Stimulated activated CD4-positive, alpha-beta T cell treated with anti-CD3 and anti-CD28 coated beads, Interleukin-15, amount 100 ng/mL, for 48 hours (primary cell): ENCODE measurements around the gene ANKS1B.

Source experiments
- DNase-seq, 2 donors: peaks; one replicate each; pipeline ENCODE4 v3.0.0-alpha.2; 2020; ENCODE audit warnings: low read depth in 2 of 2

Gene ANKS1B

DNA sequence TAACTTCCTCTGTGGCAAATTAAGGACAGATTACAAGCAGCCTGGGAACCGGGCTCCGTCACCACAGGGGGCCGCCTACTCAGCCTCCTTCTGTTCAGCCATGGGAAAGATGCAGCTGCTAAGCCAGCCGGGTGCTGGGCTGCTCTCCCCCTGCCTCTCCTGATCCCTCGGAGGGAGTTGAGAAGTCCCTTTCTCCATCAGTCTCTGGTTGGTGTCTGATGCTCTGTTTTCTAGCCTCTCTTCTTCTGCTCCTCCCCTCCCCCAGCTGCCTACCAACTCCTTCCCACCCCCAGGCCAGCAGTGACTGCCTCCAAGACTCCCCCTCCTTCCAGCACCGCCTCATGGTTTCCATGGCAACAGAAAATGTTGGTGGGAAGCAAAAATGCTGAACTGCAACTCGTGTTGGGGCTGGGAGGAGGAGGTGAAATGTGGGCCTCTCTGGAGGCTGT is 853.0 kb downstream of the ANKS1B start:
- DNase-seq = no peak

DNA sequence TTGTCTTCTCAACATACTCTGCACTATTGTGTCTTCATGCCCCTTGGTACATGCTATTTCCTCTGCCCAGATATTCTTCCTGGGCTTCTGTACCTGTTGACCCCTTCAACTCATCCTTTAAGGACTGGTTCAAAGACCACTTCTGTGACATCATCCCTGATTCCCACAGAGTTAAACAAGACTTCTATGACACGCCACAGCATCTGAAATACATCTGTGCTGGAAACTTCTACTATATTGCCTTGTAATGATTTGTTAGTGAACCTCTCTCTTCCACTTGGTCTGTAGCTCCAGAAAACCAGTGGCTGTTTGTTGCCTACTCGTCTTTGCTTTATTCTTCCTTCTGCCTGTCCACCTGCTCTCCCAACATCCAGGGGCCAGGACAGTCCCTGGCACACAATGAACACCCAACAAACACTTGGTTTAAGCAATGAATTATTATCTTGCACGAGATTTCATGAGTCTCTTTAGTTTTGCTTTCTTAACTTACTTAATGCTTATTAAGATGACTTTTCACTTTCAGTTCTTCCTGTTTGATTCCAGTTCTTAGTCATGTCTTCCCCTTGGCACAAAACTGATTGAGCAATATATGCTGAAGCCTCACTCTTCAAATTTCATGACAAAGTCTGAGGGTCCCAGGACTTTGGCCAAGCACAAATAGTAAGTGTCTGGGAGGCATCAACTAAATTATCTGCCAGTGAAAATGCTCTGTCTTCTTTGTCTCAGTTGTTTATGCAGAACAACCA is 853.8 kb downstream of the ANKS1B start:
- no peak for DNase-seq

DNA sequence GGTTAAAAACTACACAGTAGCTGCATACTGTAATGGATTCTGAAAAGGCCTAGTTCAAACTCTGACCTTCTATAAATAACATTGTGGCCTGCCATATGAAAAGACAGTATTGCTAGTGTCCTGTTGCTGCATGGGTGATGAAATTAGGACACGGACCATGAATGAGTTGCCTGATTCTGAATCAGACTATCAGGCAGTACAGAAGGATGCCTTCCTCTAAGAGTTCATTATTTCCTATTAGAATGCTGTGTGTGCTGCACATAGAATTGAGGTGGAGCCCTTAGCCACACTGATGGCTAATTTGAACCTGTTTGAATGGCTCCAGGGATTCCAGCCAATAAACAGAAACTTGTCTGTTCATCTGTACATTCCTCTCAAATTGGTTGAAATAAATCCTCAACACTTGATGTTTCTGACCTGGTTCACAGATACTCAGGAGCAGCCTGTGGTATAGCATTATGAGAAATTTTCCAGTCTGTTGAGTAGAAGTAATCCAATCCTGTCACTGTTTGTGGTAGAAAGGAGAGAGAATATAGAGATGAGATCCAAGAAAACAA is 856.4 kb downstream of the ANKS1B start:
- no peak for DNase-seq

DNA sequence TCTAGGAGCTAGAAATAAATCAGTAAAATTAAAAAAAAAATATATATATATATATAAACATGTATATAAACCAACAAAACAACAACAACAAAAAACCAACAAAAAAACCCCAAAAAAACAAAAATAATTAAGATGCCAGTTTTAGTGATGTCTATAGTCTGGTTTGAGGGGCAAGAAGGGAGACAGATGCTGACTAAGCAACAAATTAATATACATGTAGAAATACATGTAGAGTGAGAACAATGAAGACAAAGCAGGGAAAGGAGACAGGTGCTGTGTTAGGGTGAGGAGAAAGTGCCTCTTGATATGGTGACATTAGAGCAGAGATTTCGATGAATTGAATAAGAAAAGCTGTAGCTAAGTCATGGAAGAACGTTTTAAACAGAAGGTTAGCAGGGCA is 861.8 kb downstream of the ANKS1B start:
- DNase-seq = no peak

DNA sequence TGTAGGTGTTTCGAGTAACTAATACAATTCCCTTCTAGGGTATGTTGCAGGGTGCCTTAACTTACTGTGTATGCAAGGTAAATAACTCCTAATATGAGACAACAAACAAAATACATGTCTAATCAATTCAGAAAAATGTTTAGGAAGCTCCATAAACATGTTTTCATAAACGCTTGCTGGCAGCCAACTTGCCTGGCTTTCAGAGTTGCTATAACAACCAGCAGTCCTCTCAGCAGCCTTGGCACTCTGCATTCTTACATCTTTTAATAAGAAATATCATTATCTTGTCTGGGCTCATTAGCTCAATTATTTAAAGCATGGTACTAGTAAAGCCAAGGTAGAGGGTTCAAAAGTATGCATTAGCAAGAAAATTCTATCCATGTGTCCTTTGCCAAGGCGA is 862.2 kb downstream of the ANKS1B start:
- no peak for DNase-seq

DNA sequence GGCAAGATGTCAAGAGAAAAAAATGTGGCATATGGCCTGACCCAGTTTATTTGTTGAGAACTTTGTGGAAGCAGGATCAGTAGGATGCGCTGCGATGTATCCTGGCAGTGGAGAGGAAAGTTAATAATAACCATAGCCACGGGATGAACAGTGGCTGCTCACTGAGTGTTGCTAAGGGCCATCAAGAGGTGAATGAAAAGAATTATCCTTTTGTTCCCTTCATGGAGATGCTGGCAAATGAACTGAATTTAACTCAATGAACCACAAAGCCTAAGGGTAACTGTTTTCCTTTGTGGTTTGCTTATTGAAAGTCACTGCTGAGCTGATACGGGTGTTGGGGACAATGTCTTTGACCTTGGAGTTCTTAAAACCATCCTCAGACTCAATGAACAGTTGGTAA is 863.2 kb downstream of the ANKS1B start:
- DNase-seq = no peak

DNA sequence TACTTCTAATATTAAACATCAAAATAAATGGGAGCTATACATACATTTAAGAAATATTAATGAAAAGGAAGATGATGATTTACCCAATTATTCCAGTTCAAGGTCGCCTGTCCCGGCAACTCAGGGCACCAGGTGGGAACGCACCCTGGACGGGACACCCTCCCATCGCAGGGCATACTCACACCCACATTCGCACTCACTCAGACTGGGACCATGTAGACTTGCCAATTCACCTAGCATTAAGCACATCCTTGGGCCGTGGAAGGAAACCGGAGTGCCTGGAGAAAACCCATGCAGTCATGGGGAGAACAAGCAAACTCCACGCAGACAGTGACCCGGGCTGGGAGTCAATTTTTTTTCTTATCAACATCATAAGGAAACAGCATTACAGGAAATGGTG is 864.8 kb downstream of the ANKS1B start:
- DNase-seq = no peak

DNA sequence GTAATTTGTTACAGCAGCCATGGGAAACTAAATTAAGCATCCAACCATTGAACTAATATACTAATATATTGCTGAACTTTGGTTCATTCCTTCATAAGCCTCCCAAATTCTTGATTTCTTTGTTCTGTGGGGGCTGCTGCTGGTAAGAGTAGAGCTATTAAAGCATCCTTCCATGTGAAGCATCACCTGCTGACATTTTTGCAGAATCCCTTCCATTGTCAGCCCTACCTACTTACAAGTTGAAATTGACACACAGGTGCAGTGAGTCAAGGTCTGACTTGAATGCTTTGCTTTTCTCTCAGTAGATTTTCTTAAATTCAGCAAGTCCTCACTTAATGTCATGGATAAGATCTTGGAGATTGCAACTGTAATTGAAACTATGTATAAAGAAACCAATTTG is 865.3 kb downstream of the ANKS1B start:
- no peak for DNase-seq

DNA sequence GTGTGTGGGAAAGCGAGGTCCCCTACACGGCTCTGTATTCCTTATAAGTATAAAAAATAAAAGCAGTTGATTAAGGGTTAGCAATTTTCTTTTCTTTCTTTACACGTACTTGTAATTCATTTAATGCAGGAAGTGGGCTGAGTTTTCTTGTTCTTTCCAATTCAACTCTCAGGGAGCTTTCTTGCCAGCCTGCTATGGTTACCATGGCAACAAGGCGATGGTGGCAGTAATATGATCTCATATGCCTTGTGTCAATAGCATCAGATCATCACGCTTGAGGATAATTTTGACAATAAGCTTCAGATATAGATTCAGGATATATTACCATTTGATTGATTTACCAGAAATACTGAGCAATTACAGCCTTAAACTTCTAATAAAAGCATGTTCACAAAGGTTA is 873.1 kb downstream of the ANKS1B start:
- no peak for DNase-seq

DNA sequence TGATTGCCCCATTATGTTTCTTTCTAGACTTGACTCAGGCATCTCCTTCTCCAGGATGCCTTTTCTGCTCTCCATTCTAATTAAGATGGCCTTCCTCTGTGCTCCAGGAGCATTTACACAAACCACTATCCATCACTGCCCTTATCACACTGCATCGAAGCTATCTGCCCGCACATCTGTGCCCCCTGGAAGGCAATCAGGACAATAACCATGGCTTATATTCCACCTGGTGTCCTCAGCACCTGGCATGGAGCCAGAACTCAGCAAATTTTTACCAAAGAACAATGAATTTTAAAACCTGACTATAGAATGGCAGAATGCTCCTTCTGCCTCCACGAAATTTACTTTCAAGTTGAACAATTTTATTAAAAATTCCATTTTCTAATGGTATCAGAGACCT is 873.9 kb downstream of the ANKS1B start:
- no peak for DNase-seq

DNA sequence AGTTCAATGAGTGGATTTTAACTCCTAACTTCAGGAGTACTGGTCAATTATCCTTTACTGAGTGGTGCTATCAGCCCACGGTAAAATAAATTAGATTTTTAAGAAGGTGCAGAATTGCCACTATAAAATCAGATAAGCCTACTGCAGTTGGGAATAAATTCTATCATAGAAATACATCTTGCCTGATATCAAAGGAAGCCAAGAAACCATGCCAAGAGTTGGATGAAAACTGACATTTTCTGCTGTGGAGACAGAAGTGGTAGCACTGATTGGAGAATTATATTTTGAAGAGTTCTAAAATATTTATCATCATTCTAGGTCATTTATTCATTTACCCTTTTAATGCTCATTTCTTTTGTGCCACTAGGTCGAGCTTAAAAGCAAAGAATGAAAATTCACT is 874.5 kb downstream of the ANKS1B start:
- no peak for DNase-seq

DNA sequence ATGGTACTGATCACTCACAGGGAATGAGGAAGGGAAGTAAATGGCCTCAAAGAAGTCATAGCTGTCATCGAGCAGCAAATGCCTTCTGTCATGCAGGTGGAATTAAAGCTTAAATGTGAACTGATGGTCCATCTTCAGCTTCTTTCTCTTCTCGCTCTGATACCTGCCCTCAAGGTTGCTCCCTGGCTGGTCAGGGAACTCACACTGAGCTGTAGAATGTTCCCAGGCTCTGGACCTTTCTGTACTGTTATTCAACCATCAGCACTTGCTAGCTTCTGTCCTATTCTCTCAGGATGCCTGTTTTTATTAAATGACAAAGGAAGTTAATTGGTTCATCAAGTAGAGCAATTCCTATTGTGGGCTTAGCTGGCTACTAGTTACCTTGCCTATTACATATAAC is 875.8 kb downstream of the ANKS1B start:
- DNase-seq = no peak

DNA sequence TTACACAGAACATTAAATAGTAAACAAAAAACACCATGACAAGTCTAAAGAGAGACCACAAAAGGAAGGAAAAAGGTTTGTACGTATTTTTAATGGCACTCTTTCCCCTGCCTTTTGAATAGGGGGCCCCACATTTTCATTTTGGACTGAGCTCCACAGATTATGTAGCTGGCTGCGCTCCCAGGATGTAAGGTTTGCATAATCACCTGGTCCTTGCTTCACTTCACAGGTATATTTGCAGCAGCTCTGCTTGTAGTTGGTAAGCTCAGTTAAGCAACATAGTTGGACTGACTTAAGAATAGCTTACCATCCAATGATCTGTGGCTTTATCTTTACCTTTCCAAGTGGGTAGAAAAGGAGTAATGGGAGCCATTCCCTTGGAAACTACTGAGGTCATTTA is 885.0 kb downstream of the ANKS1B start:
- no peak for DNase-seq

DNA sequence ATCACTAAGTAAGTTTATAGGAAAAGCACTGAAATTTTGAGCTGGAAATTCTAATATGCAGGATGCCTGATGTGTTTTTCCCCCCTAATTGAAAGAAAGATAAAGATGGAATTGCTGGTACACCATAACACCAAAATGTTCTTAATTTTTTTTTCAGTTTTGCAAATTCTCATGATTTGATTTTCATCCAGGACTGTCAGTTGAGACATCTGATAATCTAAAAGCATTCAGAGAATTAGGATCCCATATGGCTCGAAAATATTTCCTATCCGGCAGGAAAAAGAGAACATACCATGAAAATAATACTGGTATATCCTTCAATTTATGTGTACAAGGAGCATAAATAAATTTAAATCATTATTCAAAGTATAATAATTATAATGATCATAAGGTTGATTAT is 887.6 kb downstream of the ANKS1B start:
- DNase-seq = no peak

DNA sequence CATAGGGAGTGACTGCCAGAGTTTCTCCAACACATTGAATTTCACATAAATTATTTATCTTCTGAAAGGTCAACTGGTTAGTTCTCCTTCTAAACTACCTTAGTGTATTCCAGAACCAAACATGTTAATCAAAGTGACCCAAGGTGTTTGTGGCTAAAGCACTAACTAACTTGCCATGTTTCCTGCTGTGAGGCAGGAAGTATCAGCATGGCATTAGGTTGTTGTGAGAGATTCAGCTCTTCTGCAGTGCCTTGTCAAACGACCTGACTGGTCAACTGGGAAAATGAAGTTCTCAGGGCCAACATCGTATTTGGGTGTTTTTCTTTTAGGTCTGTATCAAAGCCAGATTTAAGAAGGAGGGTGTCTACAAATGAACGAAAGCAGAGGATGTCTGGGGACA is 891.6 kb downstream of the ANKS1B start:
- no peak for DNase-seq

DNA sequence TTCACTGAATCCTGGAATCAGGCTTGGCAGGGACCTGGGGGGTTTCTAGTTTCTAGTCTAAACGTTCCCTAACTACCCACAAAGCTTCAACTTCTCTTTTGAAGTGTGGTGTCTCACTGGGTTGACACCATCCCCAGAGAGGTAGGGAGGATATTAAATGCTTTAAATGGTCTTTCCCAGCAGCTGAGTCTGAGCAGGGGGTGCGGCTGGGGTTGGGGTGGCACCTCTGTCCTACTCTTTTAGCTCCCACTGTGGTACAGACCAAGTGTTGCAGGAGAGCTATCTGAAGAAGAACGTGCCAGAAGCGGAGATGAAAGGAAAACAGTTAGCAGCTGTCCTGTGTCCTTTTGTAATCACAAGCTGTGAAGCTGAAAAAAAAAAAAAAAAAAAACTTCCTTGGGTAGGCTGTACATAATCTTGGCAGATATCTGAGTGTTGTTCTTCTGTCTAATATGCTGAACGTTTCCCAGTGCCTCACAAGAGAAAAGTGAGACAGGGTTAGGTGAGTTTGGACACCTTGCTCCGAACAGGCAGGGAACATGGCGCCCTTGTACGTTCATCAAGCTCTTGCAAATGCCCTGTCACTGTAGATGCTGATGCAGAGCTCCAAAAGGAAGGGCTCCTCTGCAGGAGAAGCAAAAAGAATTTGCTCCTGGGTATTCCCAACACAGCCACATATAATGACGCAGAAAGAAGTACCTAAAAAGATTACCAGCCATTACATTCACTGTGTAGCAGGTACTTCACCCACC is 892.5 kb downstream of the ANKS1B start:
- DNase-seq = no peak

DNA sequence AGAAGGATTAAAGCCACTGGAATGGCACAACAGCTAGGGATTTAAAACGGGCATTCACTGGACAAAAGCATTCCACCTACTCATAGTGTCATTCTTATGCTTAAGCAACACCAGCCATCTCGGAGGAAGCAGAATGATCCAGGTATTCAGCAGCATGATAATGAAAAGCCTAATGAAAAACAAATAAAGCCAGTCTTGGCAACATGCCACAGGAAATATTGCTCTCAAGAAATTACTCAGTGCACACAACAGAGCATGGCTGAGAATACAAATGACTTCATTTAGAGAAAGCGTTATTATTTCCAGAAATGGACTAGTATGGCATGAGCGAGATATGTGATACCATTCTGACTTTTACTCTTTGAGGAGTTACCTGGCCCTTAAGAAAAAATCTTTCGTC is 897.5 kb downstream of the ANKS1B start:
- no peak for DNase-seq

DNA sequence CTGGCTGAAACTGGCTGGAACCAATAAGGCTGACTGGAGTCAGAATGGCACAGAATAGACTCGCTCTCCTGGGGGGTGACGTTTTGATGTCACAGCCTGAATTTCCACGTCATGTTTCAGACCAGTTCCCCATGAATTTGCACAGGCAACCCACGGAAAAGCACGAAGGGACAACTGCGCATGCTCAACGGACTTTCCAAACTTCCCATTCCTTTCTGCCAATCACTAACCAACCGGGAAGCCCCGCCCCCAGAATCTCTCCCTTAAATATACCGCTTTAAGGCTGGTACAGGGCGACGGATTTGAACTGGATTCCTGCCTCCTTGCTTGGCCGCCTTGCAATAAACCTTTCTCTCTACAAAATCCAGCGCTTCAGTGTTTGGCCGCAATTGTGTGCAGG is 904.9 kb downstream of the ANKS1B start:
- no peak for DNase-seq

DNA sequence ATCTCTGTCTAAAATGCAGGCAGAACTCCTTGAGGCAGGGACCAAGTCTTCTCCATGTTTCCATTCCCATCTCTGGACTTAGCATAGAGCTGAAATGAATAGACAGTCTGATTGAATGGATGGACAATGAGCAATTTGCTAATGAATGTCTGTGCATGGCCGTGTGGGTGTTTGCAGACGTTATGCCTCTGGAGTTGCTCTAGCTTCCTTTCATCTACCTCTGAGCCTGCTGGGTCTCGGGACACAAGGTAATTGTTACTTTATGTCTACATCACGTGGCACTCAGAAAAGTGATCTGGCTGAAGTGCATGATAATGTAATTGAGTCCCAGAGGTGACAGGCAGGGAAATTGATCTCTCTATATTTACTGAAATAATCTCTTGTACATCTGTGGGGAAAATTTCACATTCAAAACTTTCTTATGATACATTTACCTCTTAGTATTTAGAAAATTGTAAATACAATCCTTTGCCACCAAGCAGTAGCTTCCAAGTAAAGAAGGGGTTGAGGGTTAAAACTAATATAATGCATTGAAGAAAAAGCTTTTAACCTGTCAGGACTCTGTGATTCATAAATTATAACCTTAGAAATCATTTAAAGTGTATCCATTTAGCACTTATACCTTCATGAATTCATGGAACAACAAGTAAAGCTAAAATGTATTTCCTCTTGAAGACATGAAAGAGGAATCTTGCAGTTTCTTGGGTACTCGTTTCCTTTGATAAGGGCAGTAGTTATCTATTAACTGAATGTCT is 915.6 kb downstream of the ANKS1B start:
- no peak for DNase-seq

DNA sequence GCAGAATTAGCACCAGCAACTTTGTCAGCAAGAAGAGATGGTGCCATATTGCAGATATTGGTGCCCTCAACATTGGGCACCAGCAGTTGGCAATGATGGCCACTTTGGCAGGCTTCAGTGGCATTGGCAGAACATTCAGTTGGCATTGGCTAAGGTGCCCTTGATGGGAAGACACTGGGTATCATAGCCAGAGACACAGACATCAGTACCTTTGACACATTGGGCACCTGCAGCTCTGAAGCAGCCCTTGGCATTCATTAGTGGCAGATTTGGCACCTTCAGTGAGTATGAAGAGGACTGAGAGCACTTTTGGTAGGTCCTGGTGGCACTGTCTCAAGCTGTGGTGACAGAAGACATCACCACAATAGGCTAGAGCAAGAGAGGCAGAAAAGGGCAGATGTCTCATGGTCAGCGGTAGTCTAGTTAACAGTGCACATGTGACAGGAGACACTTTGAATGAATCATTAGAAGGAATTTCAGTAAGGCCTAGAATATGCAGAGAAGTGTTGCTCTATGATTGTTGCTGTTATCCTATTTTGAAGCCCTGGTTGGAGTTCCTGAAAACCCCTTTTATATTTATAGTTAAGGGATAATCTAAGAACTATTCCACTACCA is 917.5 kb downstream of the ANKS1B start:
- DNase-seq = no peak

DNA sequence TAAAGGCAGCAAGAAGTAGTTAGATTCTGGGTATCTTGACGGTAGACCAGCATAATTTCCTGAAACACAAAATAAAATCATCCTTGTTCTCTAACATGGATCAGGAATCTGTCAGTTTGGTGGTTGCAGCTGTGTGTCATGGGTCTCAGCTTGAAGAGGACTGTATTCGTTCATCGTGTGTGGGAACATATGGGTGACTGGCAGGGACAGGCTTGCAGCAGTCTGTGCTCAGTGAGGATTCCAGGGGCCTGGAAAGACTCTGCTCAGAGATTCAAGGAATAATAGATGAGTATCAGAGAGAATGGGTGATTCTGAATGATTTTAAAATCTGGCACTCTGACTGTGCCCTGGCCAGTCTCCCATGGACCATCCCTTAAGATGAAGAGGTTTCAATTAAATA is 918.0 kb downstream of the ANKS1B start:
- no peak for DNase-seq

DNA sequence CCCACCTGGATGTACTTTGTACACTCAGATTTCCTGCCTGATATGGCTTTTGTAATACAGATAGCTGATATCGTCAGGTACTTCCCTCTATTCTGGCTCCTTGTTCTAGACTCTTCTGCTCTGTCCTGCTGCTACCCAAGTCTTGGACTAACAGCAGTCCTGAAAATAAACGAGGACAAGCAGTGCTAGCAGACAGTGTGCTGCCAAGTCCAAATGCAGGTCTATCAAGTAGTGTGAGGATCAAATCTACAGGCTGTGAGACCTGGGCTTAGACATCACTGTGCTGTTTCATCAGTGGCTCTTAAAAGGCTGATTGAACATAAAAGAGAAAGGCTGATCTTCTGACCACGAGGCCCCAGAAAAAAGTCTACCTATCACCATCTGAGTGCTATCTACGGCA is 921.6 kb downstream of the ANKS1B start:
- DNase-seq = no peak
